Common myeloid progenitor, CD34-positive (primary cell): ENCODE data around the gene HMG20A.
A peak's percentile ranks its signal among the peaks of the same experiment; 100 is the strongest.

Experiments used
- CTCF ChIA-PET: fragments of 350-600 bp; sonication (Branson Sonifier 250); formaldehyde crosslinking; loops from one replicate; lab custom pipeline; 2021; ENCODE audit warnings: antibody characterized with exemption; lab: Charles Lee
- POLR2A ChIA-PET: fragments of 350-600 bp; sonication (Branson Sonifier 250); formaldehyde crosslinking; loops from one replicate; lab custom pipeline; 2021; ENCODE audit warnings: antibody characterized with exemption; lab: Charles Lee
- DNase-seq, 3 donors: peaks; one replicate each; pipeline versions ENCODE4 v3.0.0 to v3.0.0-alpha.2; 2013
- H3K27ac ChIP-seq, 2 experiments: 1 replicate in 1 of 2; 2 replicates in 1 of 2; pipeline ENCODE4 v1.7.0; 2013; ENCODE audit warnings: inconsistent platforms in 2 of 2, low read length in 2 of 2, mild to moderate bottlenecking in 2 of 2, low read depth in 1 of 2, moderate library complexity in 1 of 2; ENCODE audit not compliant: severe bottlenecking in 2 of 2, insufficient read depth in 1 of 2, poor library complexity in 1 of 2
- H3K27me3 ChIP-seq, 5 experiments: replicated peaks in 2 of 5; 1 replicate in 3 of 5; 2 replicates in 2 of 5; pipeline versions ENCODE4 v1.6.1 to v1.7.0; 2013; ENCODE audit warnings: low read length in 4 of 5, mild to moderate bottlenecking in 2 of 5, moderate library complexity in 2 of 5, inconsistent platforms in 1 of 5; ENCODE audit not compliant: insufficient read depth in 5 of 5, control insufficient read depth in 4 of 5
- H3K36me3 ChIP-seq, 4 experiments: 1 replicate in 2 of 4; 2 replicates in 2 of 4; pipeline versions ENCODE4 v1.6.1 to v1.7.0; 2013; ENCODE audit warnings: low read length in 3 of 4, control low read depth in 1 of 4, mild to moderate bottlenecking in 1 of 4; ENCODE audit not compliant: control insufficient read depth in 4 of 4, insufficient read depth in 4 of 4
- H3K4me1 ChIP-seq, 4 experiments: 1 replicate in 3 of 4; 2 replicates in 1 of 4; pipeline versions ENCODE4 v1.6.1 to v1.7.1; 2013; ENCODE audit warnings: low read length in 3 of 4, mild to moderate bottlenecking in 3 of 4, control low read depth in 1 of 4, inconsistent platforms in 1 of 4, moderate library complexity in 1 of 4; ENCODE audit not compliant: control insufficient read depth in 4 of 4, insufficient read depth in 4 of 4; ENCODE audit errors: control extremely low read depth in 1 of 4
- H3K4me3 ChIP-seq, 7 experiments: 1 replicate in 4 of 7; 2 replicates in 3 of 7; pipeline versions ENCODE4 v1.5.1 to v1.7.0; 2013; ENCODE audit warnings: mild to moderate bottlenecking in 7 of 7, low read length in 6 of 7, moderate library complexity in 6 of 7, inconsistent platforms in 2 of 7, low read depth in 2 of 7, control low read depth in 1 of 7; ENCODE audit not compliant: insufficient read depth in 4 of 7, control insufficient read depth in 1 of 7; ENCODE audit errors: extremely low read depth in 1 of 7
- H3K9me3 ChIP-seq, 5 experiments: 1 replicate in 4 of 5; 2 replicates in 1 of 5; pipeline versions ENCODE4 v1.6.1 to v1.7.1; 2013; ENCODE audit warnings: low read length in 4 of 5, mild to moderate bottlenecking in 2 of 5, inconsistent platforms in 1 of 5, low read depth in 1 of 5, moderate library complexity in 1 of 5; ENCODE audit not compliant: control insufficient read depth in 4 of 5, insufficient read depth in 2 of 5; ENCODE audit errors: control extremely low read depth in 1 of 5
- WGBS: methylation state at CpG from one replicate; pipeline ENCODE4 v1.1.5; 2013; ENCODE audit not compliant: insufficient coverage; 5-methylcytosine and 5-hydroxymethylcytosine counted together

Gene HMG20A

GRCh38 chr15:77384589-77385359 lies 35.9 kb upstream of the HMG20A start:
- Histone ChIP-seq H3K4me1 (peaks cover 0 to 3% (median 0%) of the 10 kb centered on the region in 4 experiments), H3K9me3 (no peaks in the 10 kb centered on the region), H3K27ac (no peak overlapping the region), H3K27me3 (no peaks in the 10 kb centered on the region), H3K4me3 (no peak overlapping the region), H3K36me3 (no peaks in the 10 kb centered on the region)
- ChIA-PET POLR2A (no interaction called here), CTCF (no interaction called here)
- peak in 2 of 3 donors; percentile 22 to 24 for DNase-seq

- Histone ChIP-seq H3K27ac (no peak overlapping the region), H3K9me3 (no peaks in the 10 kb centered on the region), H3K4me3 (no peak overlapping the region), H3K4me1 (peaks cover 0 to 3% (median 0%) of the 10 kb centered on the region in 4 experiments), H3K27me3 (no peaks in the 10 kb centered on the region), H3K36me3 (no peaks in the 10 kb centered on the region)
- ChIA-PET POLR2A (interaction anchor here (0.6 kb wide), 2 partner anchors 20 to 253 kb away, joined by 3 read pairs; no protein-coding TSS in a partner anchor), CTCF (interaction anchor here (1.3 kb wide), 1 partner anchor 203 kb away, joined by 3 read pairs; no protein-coding TSS in a partner anchor)
- DNase-seq, result no peak
- WGBS, result 100% methylated on average over 2 of the region's 2 CpGs
Measured at GRCh38 chr15:77386626-77387025, 34.1 kb upstream of the HMG20A start.

- CTCF ChIA-PET, result no interaction called here
- H3K4me1 ChIP-seq, result peaks cover 0 to 3% (median 0%) of the 10 kb centered on the region in 4 experiments
Measured at GRCh38 chr15:77387365-77388105, 33.2 kb upstream of the HMG20A start.

GRCh38 chr15:77391372-77391951 lies 29.2 kb upstream of the HMG20A start:
- H3K4me1 ChIP-seq, result no peaks in the 10 kb centered on the region
- H3K27ac ChIP-seq, result no peak overlapping the region
- WGBS, result no CpG with 5 or more reads among the region's 3 CpGs
- peaks cover 0 to 22% (median 5%) of the 10 kb centered on the region in 5 experiments for H3K9me3 ChIP-seq
- H3K4me3 ChIP-seq, result no peak overlapping the region
- ChIA-PET POLR2A (no interaction called here), CTCF (interaction anchor here (0.6 kb wide), 1 partner anchor 1519 kb away, joined by 3 read pairs; no protein-coding TSS in a partner anchor)
- no peaks in the 10 kb centered on the region for H3K36me3 ChIP-seq
- DNase-seq, result no peak
- no peaks in the 10 kb centered on the region for H3K27me3 ChIP-seq

More at GRCh38 chr15:77387365-77388105, 33.2 kb upstream of the HMG20A start:
- H3K27ac ChIP-seq, result no peak overlapping the region
- WGBS, result 100% methylated on average over 1 of the region's 2 CpGs
- H3K27me3 ChIP-seq, result no peaks in the 10 kb centered on the region
- H3K4me3 ChIP-seq, result no peak overlapping the region
- peak in 1 of 3 donors; percentile 13 for DNase-seq
- no peaks in the 10 kb centered on the region for H3K9me3 ChIP-seq
- POLR2A ChIA-PET, result no interaction called here
- no peaks in the 10 kb centered on the region for H3K36me3 ChIP-seq

GRCh38 chr15:77392762-77393470 lies 27.8 kb upstream of the HMG20A start:
- Histone ChIP-seq H3K9me3 (peaks cover 0 to 27% (median 5%) of the 10 kb centered on the region in 5 experiments), H3K36me3 (peaks cover 0 to 2% (median 0%) of the 10 kb centered on the region in 4 experiments), H3K4me3 (no peak overlapping the region), H3K4me1 (no peaks in the 10 kb centered on the region), H3K27ac (no peak overlapping the region), H3K27me3 (no peaks in the 10 kb centered on the region)
- WGBS, result 100% methylated on average over 4 of the region's 7 CpGs
- CTCF ChIA-PET, result no interaction called here
- POLR2A ChIA-PET, result no interaction called here
- no peak for DNase-seq

- H3K4me3 ChIP-seq, result no peak overlapping the region
- peaks cover 0 to 31% (median 7%) of the 10 kb centered on the region in 5 experiments for H3K9me3 ChIP-seq
- CTCF ChIA-PET, result no interaction called here
- H3K4me1 ChIP-seq, result no peaks in the 10 kb centered on the region
- POLR2A ChIA-PET, result no interaction called here
- H3K27ac ChIP-seq, result no peak overlapping the region
- no peaks in the 10 kb centered on the region for H3K27me3 ChIP-seq
- H3K36me3 ChIP-seq, result peaks cover 0 to 2% (median 0%) of the 10 kb centered on the region in 4 experiments
- no peak for DNase-seq
Measured at GRCh38 chr15:77393471-77393840, 27.2 kb upstream of the HMG20A start.
